ENCODE data around the gene HUNK. TPM values are rescaled to one million over a fixed set of nuclear protein-coding genes. Genes with fewer than 3 reads are reported as not detected.

HUNK gene
- total and polyA plus RNA-seq, 2 of the 8 experiments (the other 6 are each of a cell fraction or from before 2014, with no cell fraction given), result 1.9 to 10.2 TPM

DNA sequence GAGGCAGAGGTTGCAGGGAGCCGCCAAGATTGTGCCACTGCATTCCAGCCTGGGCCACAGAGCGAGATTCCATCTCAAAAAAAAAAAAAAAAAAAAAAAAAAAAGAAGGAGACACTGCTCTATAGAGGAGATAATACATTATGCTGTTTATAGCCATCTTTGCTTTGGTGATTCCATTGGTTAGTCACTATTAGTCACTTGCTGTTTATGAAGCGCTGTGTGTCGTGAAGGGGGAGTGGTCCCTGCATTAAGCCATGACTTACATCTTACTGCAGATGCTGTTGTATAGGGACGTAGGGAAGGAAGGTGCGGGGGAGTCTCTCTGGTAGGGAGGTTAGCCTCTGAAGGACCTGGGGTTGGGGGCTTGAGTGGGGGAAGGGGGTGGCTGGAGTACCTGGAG is 48.3 kb downstream of the HUNK start (continued):
- TF ChIP-seq ATF3 (IDR thresholded peaks at IDR 0.05; ENCODE audit: insufficient read depth, low read depth, low read length) (no peak), POLR2AphosphoS5 (IDR thresholded peaks at IDR 0.05; ENCODE audit: low read depth, low read length) (no peak), HDAC2 (IDR thresholded peaks at IDR 0.05; ENCODE audit: borderline replicate concordance in 1 of 2, low read depth in 2 of 2, low read length in 2 of 2) (no peak), GTF2F1 (IDR thresholded peaks at IDR 0.05; ENCODE audit: borderline replicate concordance, low read depth, low read length) (no peak), JUND (IDR thresholded peaks at IDR 0.05; ENCODE audit: low read length) (no peak), SIX5 (IDR thresholded peaks at IDR 0.05; ENCODE audit: low read depth, low read length) (no peak), HDAC6 (IDR thresholded peaks at IDR 0.05; ENCODE audit: low read depth, low read length) (no peak), TAF1 (IDR thresholded peaks at IDR 0.05; ENCODE audit: low read depth, low read length) (no peak), SRF (IDR thresholded peaks at IDR 0.05; ENCODE audit: low read depth, low read length) (no peak), RAD21 (IDR thresholded peaks at IDR 0.05 in 1 of 2, conservative IDR thresholded peaks at IDR 0.05 in 1 of 2; ENCODE audit: low read depth in 2 of 2, low read length in 2 of 2) (no peak)
